ENCODE data around the gene S100A7.
"Not testable (repeated sequence)": the region's sequence is repeated elsewhere in the genome, so short reads cannot be mapped to it uniquely, and the experiment has no call there.

Gene S100A7

DNA sequence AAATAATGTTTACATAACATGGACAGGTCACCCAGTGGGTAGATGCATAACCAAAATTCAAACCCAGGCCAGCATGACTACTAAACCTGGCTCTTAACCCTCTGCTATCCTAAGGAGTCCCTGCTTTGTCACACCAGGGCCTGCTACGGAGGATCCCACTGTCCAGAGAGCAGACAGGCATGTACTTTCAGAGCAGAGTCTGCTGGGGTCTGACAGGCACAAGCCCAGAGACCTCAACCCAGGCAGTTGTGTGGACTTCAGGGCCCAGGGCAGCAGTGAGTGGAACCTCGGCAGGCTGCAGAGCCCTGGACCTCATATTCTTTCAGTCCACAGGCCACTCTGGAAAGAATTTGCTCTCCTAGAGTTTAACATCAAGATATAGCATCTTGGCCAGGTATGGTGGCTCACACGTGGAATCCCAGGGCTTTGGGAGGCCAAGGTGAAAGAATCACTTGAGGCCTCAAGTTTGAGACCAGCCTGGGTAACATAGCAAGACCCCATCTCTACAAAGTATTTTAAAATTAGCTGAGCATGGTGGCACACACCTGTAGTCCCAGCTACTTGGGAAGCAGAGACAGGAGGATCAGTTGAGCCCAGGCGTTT is 16.1 kb upstream of the S100A7 start:
- FAIRE-seq (no peak), DNase-seq (ENCODE audit: low spot score) (no peak)

DNA sequence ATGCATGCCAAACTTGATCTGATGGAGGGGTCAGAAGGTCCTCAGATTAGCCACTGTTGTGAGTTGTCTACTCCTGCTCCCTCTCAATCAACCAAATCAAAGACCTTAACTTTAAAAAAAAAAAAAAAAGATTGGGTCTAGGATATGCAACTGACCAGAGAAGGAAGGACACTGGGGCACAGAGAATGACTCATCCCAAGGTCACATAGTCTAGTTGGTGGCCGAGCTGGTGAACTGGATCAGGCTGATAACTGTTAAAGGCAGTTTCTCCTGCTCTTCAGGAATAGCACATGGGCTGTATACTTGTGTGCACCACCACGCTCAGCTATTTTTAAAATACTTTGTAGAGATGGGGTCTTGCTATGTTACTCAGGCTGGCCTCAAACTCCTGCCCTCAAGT is 14.8 kb upstream of the S100A7 start:
- DNase-seq (ENCODE audit: low spot score) (no peak), FAIRE-seq (no peak)

DNA sequence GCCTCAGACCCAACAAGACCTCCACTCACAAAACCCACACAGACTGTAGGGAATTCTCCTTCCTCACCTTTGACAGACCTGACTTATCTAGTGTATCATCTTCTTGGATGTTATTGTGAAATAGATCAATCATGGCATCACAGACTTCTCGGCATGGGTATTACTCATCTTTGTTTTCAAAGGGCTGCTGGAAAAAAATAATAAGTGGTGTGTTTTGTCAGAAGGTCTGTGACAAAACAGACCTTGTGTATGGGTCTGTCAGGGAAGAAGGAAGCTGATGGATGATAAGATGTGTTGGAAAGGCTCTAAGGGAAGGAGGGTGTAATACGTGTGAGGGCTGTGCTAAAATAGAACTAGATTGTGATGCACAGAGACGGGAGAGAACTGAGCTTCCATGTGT is 13.9 kb upstream of the S100A7 start:
- no peak for FAIRE-seq
- no peak for DNase-seq (ENCODE audit: low spot score)

GRCh38 chr1:153470707-153471106 is 10.3 kb upstream of the S100A7 start:
- FAIRE-seq (no peak), DNase-seq (ENCODE audit: low spot score) (no peak)

GRCh38 chr1:153466908-153467307 is 6.5 kb upstream of the S100A7 start:
- FAIRE-seq (no peak), DNase-seq (ENCODE audit: low spot score) (no peak)

GRCh38 chr1:153465811-153466636 is 5.6 kb upstream of the S100A7 start:
- DNase-seq (ENCODE audit: low spot score) = peak; percentile 70
- no peak for FAIRE-seq

- not testable (repeated sequence) for DNase-seq (ENCODE audit: low spot score); FAIRE-seq
Observed at GRCh38 chr1:153462741-153463140, 2.3 kb upstream of the S100A7 start.

- DNase-seq (ENCODE audit: low spot score) (no peak), FAIRE-seq (no peak)
Observed at GRCh38 chr1:153459655-153460054, 796 bp downstream of the S100A7 start.

- FAIRE-seq (no peak), DNase-seq (ENCODE audit: low spot score) (no peak)
Observed at GRCh38 chr1:153456396-153456795, 4.1 kb downstream of the S100A7 start.

GRCh38 chr1:153448851-153449250 is 11.6 kb downstream of the S100A7 start:
- not testable (repeated sequence) for DNase-seq (ENCODE audit: low spot score); FAIRE-seq

DNA sequence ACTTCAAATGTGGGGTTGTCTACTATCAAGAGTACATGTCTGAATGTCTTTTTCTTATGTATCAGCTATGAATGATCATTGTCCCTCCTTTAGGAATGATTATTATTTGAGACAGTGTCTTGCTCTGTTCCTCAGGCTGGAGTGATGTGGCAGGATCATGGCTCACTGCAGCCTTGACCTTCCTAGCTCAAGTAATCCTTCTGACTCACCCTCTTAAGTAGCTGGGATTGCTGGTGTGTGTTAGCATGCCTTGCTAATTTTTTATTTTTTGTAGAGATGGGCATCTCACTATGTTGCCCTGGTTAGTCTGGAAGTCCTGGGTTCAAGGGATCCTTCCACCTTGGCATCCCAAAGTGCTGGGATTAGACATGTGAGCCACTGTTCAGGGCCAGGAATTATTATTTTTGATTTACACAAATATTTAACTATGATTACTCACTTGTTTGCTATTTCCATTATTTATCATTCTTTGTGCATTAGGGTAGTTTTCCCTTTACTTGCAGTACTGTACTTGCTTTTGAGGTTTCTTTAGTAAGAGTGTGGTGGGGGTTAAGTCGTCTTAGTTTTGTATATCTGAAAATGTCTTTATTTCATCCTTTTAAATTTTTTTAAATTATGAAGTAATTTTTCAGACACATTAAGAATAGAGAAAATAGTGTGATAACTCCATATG is 12.8 kb downstream of the S100A7 start:
- DNase-seq (ENCODE audit: low spot score) (no peak), FAIRE-seq (no peak)

GRCh38 chr1:153444078-153444477 is 16.4 kb downstream of the S100A7 start:
- DNase-seq (ENCODE audit: low spot score) (no peak), FAIRE-seq (no peak)

DNA sequence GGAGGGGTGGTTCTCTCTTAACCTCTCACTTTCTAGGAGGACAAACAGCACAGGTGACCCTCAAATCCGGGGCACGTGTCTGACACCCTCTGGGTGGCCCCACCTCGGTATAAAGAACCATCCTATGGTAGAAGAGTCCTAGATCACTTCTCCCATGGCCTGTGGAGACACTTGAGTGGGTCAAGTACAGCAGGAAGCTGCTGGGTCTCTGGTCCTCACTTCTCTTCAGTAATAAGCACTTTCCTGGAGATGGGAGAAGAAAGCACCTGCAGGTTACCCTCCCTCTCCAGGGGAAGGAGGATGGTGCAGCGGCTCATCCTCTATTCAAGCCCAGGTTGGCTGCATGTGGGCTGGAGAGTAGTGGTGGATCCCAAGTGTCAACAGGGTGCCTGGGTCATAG is 17.0 kb downstream of the S100A7 start:
- no peak for DNase-seq (ENCODE audit: low spot score)
- FAIRE-seq = no peak

- no peak for FAIRE-seq
- no peak for DNase-seq (ENCODE audit: low spot score)
Observed at GRCh38 chr1:153441238-153441755, 19.2 kb downstream of the S100A7 start.

- no peak for FAIRE-seq
- no peak for DNase-seq (ENCODE audit: low spot score)
Observed at GRCh38 chr1:153439273-153439672, 21.2 kb downstream of the S100A7 start.

GRCh38 chr1:153438599-153438998 is 21.9 kb downstream of the S100A7 start:
- FAIRE-seq = no peak
- no peak for DNase-seq (ENCODE audit: low spot score)

GRCh38 chr1:153437236-153437635 is 23.2 kb downstream of the S100A7 start:
- DNase-seq (ENCODE audit: low spot score) = no peak
- no peak for FAIRE-seq

- DNase-seq (ENCODE audit: low spot score) = no peak
Observed at GRCh38 chr1:153434746-153435455, 25.6 kb downstream of the S100A7 start.

GRCh38 chr1:153432874-153433681 is 27.4 kb downstream of the S100A7 start:
- FAIRE-seq (no peak), DNase-seq (ENCODE audit: low spot score) (no peak)

More at GRCh38 chr1:153434746-153435455, 25.6 kb downstream of the S100A7 start:
- no peak for FAIRE-seq

- DNase-seq (ENCODE audit: low spot score) (no peak), FAIRE-seq (no peak)
Observed at GRCh38 chr1:153431928-153432327, 28.5 kb downstream of the S100A7 start.

DNA sequence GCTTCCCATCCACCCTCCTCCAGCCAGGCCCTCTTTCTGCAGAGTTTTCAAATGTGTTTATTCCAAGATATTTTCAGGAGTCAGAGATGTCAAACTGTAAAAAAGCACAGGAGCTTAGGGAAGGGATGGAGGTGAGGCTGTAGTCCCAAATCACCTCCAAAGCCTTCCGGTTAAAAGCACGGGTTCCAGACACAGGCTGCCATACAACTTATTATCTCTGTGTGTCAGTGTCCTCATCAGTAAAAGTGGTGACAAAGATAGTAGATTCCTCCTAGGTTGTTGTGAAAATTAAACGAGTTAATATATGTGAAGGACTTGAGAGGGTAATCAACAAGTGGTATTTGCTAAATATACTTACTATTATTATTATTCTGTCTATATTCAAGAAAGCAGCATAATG is 29.0 kb downstream of the S100A7 start:
- DNase-seq (ENCODE audit: low spot score) (no peak), FAIRE-seq (no peak)

All from urothelium cell line (cell line).